IMR-90 (cell line): ENCODE measurements around the gene GATA1. TPM values are rescaled to one million over a fixed set of nuclear protein-coding genes. Genes with fewer than 3 reads are reported as not detected.

Experiments
- ATAC-seq: fragments of 200-7000 bp; cut with Tn5 transposase; 2 replicates; pipeline ENCODE4 v1.9.1; 2020; ENCODE audit warnings: low read depth, mild to moderate bottlenecking, moderate library complexity
- BruUV-seq: library from RNA; stranded (reverse); fragments of 400-500 nt; replicated peaks from 2 replicates; lab custom pipeline; 2021; lab: Mats Ljungman, UMichigan
- CTCF ChIA-PET: fragments of 300-600 bp; formaldehyde crosslinking; extraction: SDS; loops from one replicate; lab custom pipeline; 2021; ENCODE audit warnings: antibody characterized with exemption; lab: Yijun Ruan, JAX
- POLR2A ChIA-PET: fragments of 300-600 bp; sonication (Branson Sonifier 250); formaldehyde crosslinking; loops from one replicate; lab custom pipeline; 2022; ENCODE audit warnings: antibody characterized with exemption; ENCODE audit not compliant: unreplicated experiment; lab: Charles Lee
- DNase-seq: peaks from one replicate; pipeline ENCODE4 v3.0.0; 2013
- H2AFZ ChIP-seq: replicated peaks from 2 replicates; pipeline ENCODE3; 2013; ENCODE audit warnings: low read length, mild to moderate bottlenecking; ENCODE audit not compliant: poor library complexity
- H2AK5ac ChIP-seq: 2 replicates; pipeline ENCODE4 v1.6.1; 2013; ENCODE audit warnings: low read depth, low read length, inconsistent platforms
- H2AK9ac ChIP-seq: replicated peaks from 2 replicates; pipeline ENCODE3; 2013; ENCODE audit warnings: mild to moderate bottlenecking, low read depth, low read length, moderate library complexity; ENCODE audit not compliant: poor library complexity
- H2BK120ac ChIP-seq: 2 replicates; pipeline ENCODE4 v1.6.1; 2013; ENCODE audit warnings: low read depth, low read length, inconsistent platforms
- H2BK15ac ChIP-seq: 3 replicates; pipeline ENCODE4 v1.6.1; 2013; ENCODE audit warnings: low read depth, low read length, inconsistent platforms
- H2BK20ac ChIP-seq: 2 replicates; pipeline ENCODE4 v1.6.1; 2013; ENCODE audit warnings: low read depth, mild to moderate bottlenecking, inconsistent platforms, low read length, moderate library complexity
- H2BK5ac ChIP-seq: 2 replicates; pipeline ENCODE4 v1.6.1; 2013; ENCODE audit warnings: mild to moderate bottlenecking, low read depth, low read length, inconsistent platforms; ENCODE audit not compliant: poor library complexity, severe bottlenecking
- H3K14ac ChIP-seq: replicated peaks from 2 replicates; pipeline ENCODE4 v1.6.1; 2013; ENCODE audit warnings: low read depth, low read length, inconsistent platforms
- H3K18ac ChIP-seq: 2 replicates; pipeline ENCODE4 v1.6.1; 2013; ENCODE audit warnings: low read depth, low read length, control low read depth
- H3K23ac ChIP-seq: 2 replicates; pipeline ENCODE4 v1.6.1; 2013; ENCODE audit warnings: low read depth, low read length, inconsistent platforms
- H3K27ac ChIP-seq: 2 replicates; pipeline ENCODE4 v1.5.1; 2013; ENCODE audit warnings: mild to moderate bottlenecking, control low read depth, low read length; ENCODE audit not compliant: insufficient read depth
- H3K27me3 ChIP-seq: 2 replicates; pipeline ENCODE4 v1.6.1; 2013; ENCODE audit warnings: low read length; ENCODE audit not compliant: control insufficient read depth, insufficient read depth
- H3K36me3 ChIP-seq: 2 replicates; pipeline ENCODE4 v1.6.1; 2013; ENCODE audit warnings: low read length, mixed read lengths; ENCODE audit not compliant: control insufficient read depth, insufficient read depth
- H3K4ac ChIP-seq: 2 replicates; pipeline ENCODE4 v1.6.1; 2013; ENCODE audit warnings: low read depth, low read length, inconsistent platforms
- H3K4me1 ChIP-seq: 2 replicates; pipeline ENCODE4 v1.6.1; 2013; ENCODE audit warnings: low read length, mixed read lengths; ENCODE audit not compliant: control insufficient read depth, insufficient read depth
- H3K4me2 ChIP-seq: 2 replicates; pipeline ENCODE4 v1.6.1; 2013; ENCODE audit warnings: low read depth, mild to moderate bottlenecking, control low read depth, low read length, moderate library complexity
- H3K4me3 ChIP-seq: 2 replicates; pipeline ENCODE4 v1.5.1; 2013; ENCODE audit warnings: low read depth, mild to moderate bottlenecking, control low read depth, low read length, moderate library complexity; ENCODE audit not compliant: insufficient read depth
- H3K56ac ChIP-seq: 2 replicates; pipeline ENCODE4 v1.6.1; 2013; ENCODE audit warnings: low read length, inconsistent platforms; ENCODE audit not compliant: insufficient read depth; ENCODE audit errors: extremely low read depth
- H3K79me1 ChIP-seq, 2 experiments: 2 replicates each; pipeline ENCODE4 v1.6.1; 2013; ENCODE audit warnings: low read length in 2 of 2, inconsistent platforms in 1 of 2, low read depth in 1 of 2
- H3K9ac ChIP-seq: 2 replicates; pipeline ENCODE4 v1.6.1; 2013; ENCODE audit warnings: low read depth, low read length, control low read depth
- H3K9me1 ChIP-seq: 2 replicates; pipeline ENCODE4 v1.6.1; 2013; ENCODE audit warnings: low read length, inconsistent platforms; ENCODE audit not compliant: insufficient read depth
- H3K9me3 ChIP-seq: 2 replicates; pipeline ENCODE4 v1.6.1; 2013; ENCODE audit warnings: low read length; ENCODE audit not compliant: control insufficient read depth, insufficient read depth
- H4K20me1 ChIP-seq: 2 replicates; pipeline ENCODE4 v1.6.1; 2013; ENCODE audit warnings: low read length, inconsistent platforms; ENCODE audit not compliant: insufficient read depth
- H4K5ac ChIP-seq: 2 replicates; pipeline ENCODE4 v1.6.1; 2013; ENCODE audit warnings: mild to moderate bottlenecking, low read depth, low read length, control low read depth
- H4K8ac ChIP-seq, 2 experiments: 2 replicates each; pipeline ENCODE4 v1.6.1; 2013; ENCODE audit warnings: low read depth in 2 of 2, low read length in 2 of 2, control low read depth in 1 of 2, inconsistent platforms in 1 of 2
- H4K91ac ChIP-seq: 2 replicates; pipeline ENCODE4 v1.6.1; 2013; ENCODE audit warnings: low read depth, low read length, inconsistent platforms; ENCODE audit not compliant: insufficient read depth
- BHLHE40 ChIP-seq: fragments of 150-350 bp; IDR thresholded peaks from 2 replicates; pipeline ENCODE4 v1.6.1; 2016; ENCODE audit warnings: mild to moderate bottlenecking, low read depth, low read length
- CHD1 ChIP-seq: IDR thresholded peaks from 2 replicates; pipeline ENCODE4 v1.6.1; 2012; ENCODE audit warnings: low read depth, low read length, improper control_type of control experiment
- MAZ ChIP-seq: IDR thresholded peaks from 2 replicates; pipeline ENCODE4 v1.6.1; 2012; ENCODE audit warnings: low read depth, mild to moderate bottlenecking, low read length, improper control_type of control experiment, moderate library complexity, borderline replicate concordance
- RFX5 ChIP-seq: IDR thresholded peaks from 2 replicates; pipeline ENCODE4 v1.8.0; 2012; ENCODE audit warnings: low read depth, mild to moderate bottlenecking, low read length, moderate library complexity
- WGBS, 2 experiments: methylation state at CpG; one replicate each; pipeline versions ENCODE4 v1.1.5 to v1.1.7; 2013; ENCODE audit warnings: missing lambda C conversion rate in 2 of 2; ENCODE audit not compliant: insufficient read length in 1 of 2; ENCODE audit errors: extremely low coverage in 2 of 2; 5-methylcytosine and 5-hydroxymethylcytosine counted together
- dilution Hi-C: fragments of 300-500 bp; cut with HindIII; formaldehyde crosslinking; loops from one replicate; pipeline ENCODE4 v1.14.3; 2018; ENCODE audit warnings: low sequenced_read_pairs; ENCODE audit not compliant: unreplicated experiment
- in situ Hi-C: fragments of 300-500 bp; cut with MboI; formaldehyde crosslinking; loops from 3 replicates; pipeline ENCODE4 v1.14.3; 2019; ENCODE audit warnings: low sequenced_read_pairs, inconsistent platforms, mixed read lengths
- intact Hi-C: fragments of 100-400 bp; cut with micrococcal nuclease; formaldehyde crosslinking; loops from 2 replicates; pipeline ENCODE4 v1.10.0; 2022
- polyA plus RNA-seq, 3 experiments: library from polyadenylated mRNA; depleted of rRNA; stranded (reverse); fragments of >200 nt; gene quantifications; 2 replicates each; pipeline ENCODE4 v1.2.3, GENCODE V29; 2012; ENCODE audit warnings: low replicate concordance in 1 of 3
- total RNA-seq: library from RNA; depleted of rRNA; stranded (reverse); fragments of >200 nt; gene quantifications from 2 replicates; pipeline ENCODE4 v1.2.3, GENCODE V29; 2012
- TF ChIP-seq, protein P1 (sequence below): fragments of 150-350 bp; IDR thresholded peaks from 2 replicates; pipeline ENCODE4 v1.6.1; 2017; ENCODE audit warnings: mild to moderate bottlenecking, antibody characterized with exemption, low read length, low read depth

The GATA1 gene
- total and polyA plus RNA-seq, 2 of the 4 experiments (the other 2 are of a cell fraction), result not detected

DNA sequence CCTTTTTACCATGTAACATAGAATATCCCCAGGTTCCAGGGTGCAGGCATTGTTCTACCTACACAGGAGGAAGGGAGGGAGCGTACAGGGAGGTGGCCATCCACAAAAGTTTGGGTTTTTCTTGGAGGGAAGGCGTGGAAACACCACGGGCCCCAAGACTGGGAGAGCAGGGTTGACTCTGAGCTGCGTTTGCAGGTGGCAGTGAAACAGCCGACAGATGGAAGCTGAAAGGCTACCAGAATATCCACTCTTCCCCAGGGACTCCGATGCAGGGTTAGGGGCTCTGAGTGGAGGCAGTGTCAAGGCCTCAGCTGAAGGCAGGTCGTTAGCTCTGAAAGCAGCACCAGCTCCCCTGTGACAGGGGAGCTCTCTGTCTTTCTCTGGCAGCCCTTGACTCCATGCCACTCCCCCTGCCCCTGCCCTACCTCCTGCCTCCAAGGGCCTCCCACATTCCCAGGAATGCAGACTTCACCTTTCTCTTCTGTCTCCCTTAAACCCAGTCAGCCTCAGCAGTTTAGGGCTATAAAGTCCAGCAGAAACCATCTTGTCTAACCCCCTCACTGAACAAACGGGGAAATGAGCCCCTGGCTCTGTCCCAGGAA lies 38.9 kb upstream of the GATA1 start:
- Histone ChIP-seq H2BK15ac (no peak overlapping the region), H4K5ac (no peak overlapping the region), H3K56ac (no peak overlapping the region), H3K9me3 (no peaks in the 10 kb centered on the region; the same call in 1 of the 2 replicates), H3K23ac (no peak overlapping the region), H4K91ac (no peak overlapping the region), H3K27me3 (peaks cover 7% of the 10 kb centered on the region; the same call in 1 of the 2 replicates), H3K4me3 (no peak overlapping the region), H3K36me3 (no peaks in the 10 kb centered on the region), H3K18ac (no peak overlapping the region), H2BK5ac (no peak overlapping the region), H2AK5ac (no peak overlapping the region), H2AK9ac (no peak overlapping the region), H3K27ac (no peak overlapping the region), H3K79me1 (no peaks in the 10 kb centered on the region), H4K20me1 (no peaks in the 10 kb centered on the region), H3K4ac (no peak overlapping the region), H2AFZ (no peak overlapping the region), H3K4me1 (no peaks in the 10 kb centered on the region), H4K8ac (no peak overlapping the region), H3K14ac (no peak overlapping the region), H2BK120ac (no peak overlapping the region), H2BK20ac (no peak overlapping the region), H3K9ac (no peak overlapping the region), H3K4me2 (no peak overlapping the region), H3K9me1 (no peaks in the 10 kb centered on the region)
- no peak for DNase-seq
- ATAC-seq, result no peak
- intact Hi-C loops (no loop called here), dilution Hi-C loops (no loop called here), in situ Hi-C loops (no loop called here)
- BruUV-seq, result no TSS peak
- ChIA-PET CTCF (interaction anchor here (0.6 kb wide), 1 partner anchor 52 kb away, joined by 3 read pairs; no protein-coding TSS in a partner anchor), POLR2A (no interaction called here)
- WGBS, 2 experiments, result 57% methylated on average over 1 of the region's 8 CpGs; no CpG with 5 or more reads in 1 of the 2 experiments
- TF ChIP-seq MAZ (no peak), CHD1 (no peak), BHLHE40 (no peak), RFX5 (no peak)
- TF ChIP-seq, protein P1, sequence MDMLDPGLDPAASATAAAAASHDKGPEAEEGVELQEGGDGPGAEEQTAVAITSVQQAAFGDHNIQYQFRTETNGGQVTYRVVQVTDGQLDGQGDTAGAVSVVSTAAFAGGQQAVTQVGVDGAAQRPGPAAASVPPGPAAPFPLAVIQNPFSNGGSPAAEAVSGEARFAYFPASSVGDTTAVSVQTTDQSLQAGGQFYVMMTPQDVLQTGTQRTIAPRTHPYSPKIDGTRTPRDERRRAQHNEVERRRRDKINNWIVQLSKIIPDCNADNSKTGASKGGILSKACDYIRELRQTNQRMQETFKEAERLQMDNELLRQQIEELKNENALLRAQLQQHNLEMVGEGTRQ, result no peak
